Activated naive CD4-positive, alpha-beta T cell treated with anti-CD3 and anti-CD28 coated beads, Interleukin-2, amount 10 ng/mL, durations not matched to agents 7 days and 5 days (primary cell): ENCODE results near the gene ULBP2.
"Not testable (repeated sequence)": the region's sequence is repeated elsewhere in the genome, so short reads cannot be mapped to it uniquely, and the experiment has no call there.

Source experiments
- CTCF ChIA-PET: fragments of 350-600 bp; sonication (Branson Sonifier 250); formaldehyde crosslinking; loops from one replicate; lab custom pipeline; 2021; ENCODE audit warnings: antibody characterized with exemption; lab: Charles Lee
- DNase-seq: peaks from one replicate; pipeline ENCODE4 v3.0.0-alpha.2; 2020
- H3K27ac Mint-ChIP-seq: one replicate; pipeline ENCODE4 v1.8.0; 2021; ENCODE audit warnings: mild to moderate bottlenecking, moderate library complexity, mixed read lengths
- H3K27me3 Mint-ChIP-seq: one replicate; pipeline ENCODE4 v1.8.0; 2021; ENCODE audit warnings: mild to moderate bottlenecking, mixed read lengths
- H3K36me3 Mint-ChIP-seq: one replicate; pipeline ENCODE4 v1.8.0; 2021; ENCODE audit warnings: mixed read lengths
- H3K4me1 Mint-ChIP-seq: one replicate; pipeline ENCODE4 v1.8.0; 2021; ENCODE audit warnings: mixed read lengths
- H3K4me3 Mint-ChIP-seq: one replicate; pipeline ENCODE4 v1.8.0; 2021; ENCODE audit warnings: mild to moderate bottlenecking, moderate library complexity, mixed read lengths
- H3K9me3 Mint-ChIP-seq: one replicate; pipeline ENCODE4 v1.8.0; 2021; ENCODE audit warnings: mixed read lengths

Gene ULBP2

GRCh38 chr6:149903938-149904611, 37.7 kb upstream of the ULBP2 start:
- H3K27me3 Mint-ChIP-seq, result peaks cover 47% of the 10 kb centered on the region
- no peaks in the 10 kb centered on the region for H3K36me3 Mint-ChIP-seq
- H3K9me3 Mint-ChIP-seq, result peaks cover 10% of the 10 kb centered on the region
- CTCF ChIA-PET, result no interaction called here
- no peak for DNase-seq
- no peak overlapping the region for H3K27ac Mint-ChIP-seq
- no peaks in the 10 kb centered on the region for H3K4me1 Mint-ChIP-seq
- H3K4me3 Mint-ChIP-seq, result no peak overlapping the region

- Mint-ChIP-seq H3K36me3 (no peaks in the 10 kb centered on the region), H3K4me3 (no peak overlapping the region), H3K4me1 (no peaks in the 10 kb centered on the region), H3K27me3 (peaks cover 49% of the 10 kb centered on the region), H3K27ac (no peak overlapping the region), H3K9me3 (peaks cover 10% of the 10 kb centered on the region)
- CTCF ChIA-PET, result interaction anchor here (0.6 kb wide), 1 partner anchor 22 kb away, joined by 3 read pairs; no protein-coding TSS in a partner anchor
- DNase-seq, result no peak
Observed at GRCh38 chr6:149904661-149905370, 37.0 kb upstream of the ULBP2 start.

GRCh38 chr6:149905371-149905910, 36.4 kb upstream of the ULBP2 start:
- Mint-ChIP-seq H3K4me3 (no peak overlapping the region), H3K9me3 (peaks cover 10% of the 10 kb centered on the region), H3K36me3 (no peaks in the 10 kb centered on the region), H3K4me1 (no peaks in the 10 kb centered on the region), H3K27ac (no peak overlapping the region), H3K27me3 (peaks cover 50% of the 10 kb centered on the region)
- no peak for DNase-seq
- CTCF ChIA-PET, result interaction anchor here (0.6 kb wide), 1 partner anchor 23 kb away, joined by 3 read pairs; no protein-coding TSS in a partner anchor

GRCh38 chr6:149905911-149906371, 35.9 kb upstream of the ULBP2 start:
- Mint-ChIP-seq H3K9me3 (peaks cover 10% of the 10 kb centered on the region), H3K27me3 (peaks cover 48% of the 10 kb centered on the region), H3K4me3 (no peak overlapping the region), H3K4me1 (no peaks in the 10 kb centered on the region), H3K36me3 (no peaks in the 10 kb centered on the region), H3K27ac (no peak overlapping the region)
- CTCF ChIA-PET, result no interaction called here
- DNase-seq, result no peak

DNA sequence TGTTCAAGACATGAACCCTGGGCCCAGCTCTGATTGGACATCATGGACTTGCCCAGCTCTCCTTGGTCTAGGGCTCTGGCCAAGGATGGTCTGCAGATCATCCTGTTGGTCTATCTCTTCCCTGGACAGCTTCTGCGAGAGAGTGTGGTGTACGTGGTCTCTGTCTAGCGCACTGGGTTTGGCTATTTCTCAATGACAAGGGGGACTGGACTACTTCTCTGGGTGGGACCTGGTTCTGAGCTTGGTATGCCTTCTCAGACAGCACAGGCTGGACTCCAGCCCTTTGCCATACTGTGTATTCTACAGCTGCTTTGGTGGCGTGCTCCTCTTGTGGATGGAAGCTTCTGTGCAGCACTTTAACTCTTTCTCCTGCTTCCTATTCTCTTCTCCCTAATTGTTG, 35.4 kb upstream of the ULBP2 start:
- H3K27ac Mint-ChIP-seq, result no peak overlapping the region
- H3K4me1 Mint-ChIP-seq, result no peaks in the 10 kb centered on the region
- CTCF ChIA-PET, result interaction anchor here (0.8 kb wide), 1 partner anchor 67 kb away, joined by 3 read pairs; no protein-coding TSS in a partner anchor
- no peak overlapping the region for H3K4me3 Mint-ChIP-seq
- peaks cover 45% of the 10 kb centered on the region for H3K27me3 Mint-ChIP-seq
- no peak for DNase-seq
- H3K9me3 Mint-ChIP-seq, result peaks cover 10% of the 10 kb centered on the region
- no peaks in the 10 kb centered on the region for H3K36me3 Mint-ChIP-seq

GRCh38 chr6:149907317-149907716, 34.5 kb upstream of the ULBP2 start:
- Mint-ChIP-seq H3K36me3 (no peaks in the 10 kb centered on the region), H3K4me3 (no peak overlapping the region), H3K9me3 (peaks cover 10% of the 10 kb centered on the region), H3K4me1 (no peaks in the 10 kb centered on the region), H3K27ac (no peak overlapping the region), H3K27me3 (peaks cover 45% of the 10 kb centered on the region)
- CTCF ChIA-PET, result no interaction called here
- no peak for DNase-seq

DNA sequence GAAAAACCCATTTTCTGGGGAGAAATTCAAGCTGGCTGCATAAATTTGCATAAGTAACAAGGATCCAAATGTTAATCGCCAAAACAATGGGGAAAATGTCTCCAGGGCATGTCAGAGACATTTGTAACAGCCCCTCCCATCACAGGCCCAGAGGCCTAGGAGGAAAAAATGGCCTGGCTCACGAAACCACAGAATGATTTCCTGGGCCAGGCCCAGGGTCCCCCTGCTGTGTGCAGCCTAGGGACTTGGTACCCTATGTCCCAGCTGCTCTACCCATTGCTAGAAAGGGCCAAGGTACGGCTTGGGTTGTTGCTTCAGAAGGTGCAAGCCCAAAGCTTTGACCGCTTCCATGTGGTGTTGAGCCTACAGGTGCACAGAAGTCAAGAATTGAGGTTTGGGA, 33.3 kb upstream of the ULBP2 start:
- peaks cover 52% of the 10 kb centered on the region for H3K27me3 Mint-ChIP-seq
- peaks cover 10% of the 10 kb centered on the region for H3K9me3 Mint-ChIP-seq
- H3K4me1 Mint-ChIP-seq, H3K4me3 Mint-ChIP-seq, H3K36me3 Mint-ChIP-seq, DNase-seq, CTCF ChIA-PET, H3K27ac Mint-ChIP-seq: not testable (repeated sequence)

GRCh38 chr6:149909701-149910470, 31.9 kb upstream of the ULBP2 start:
- Mint-ChIP-seq H3K4me1 (no peaks in the 10 kb centered on the region), H3K36me3 (no peaks in the 10 kb centered on the region), H3K27ac (no peak overlapping the region), H3K4me3 (no peak overlapping the region), H3K9me3 (peaks cover 10% of the 10 kb centered on the region), H3K27me3 (peaks cover 53% of the 10 kb centered on the region)
- no peak for DNase-seq
- CTCF ChIA-PET, result no interaction called here

GRCh38 chr6:149910721-149911151, 31.1 kb upstream of the ULBP2 start:
- no peaks in the 10 kb centered on the region for H3K36me3 Mint-ChIP-seq
- no peak overlapping the region for H3K4me3 Mint-ChIP-seq
- peaks cover 51% of the 10 kb centered on the region for H3K27me3 Mint-ChIP-seq
- no peaks in the 10 kb centered on the region for H3K4me1 Mint-ChIP-seq
- CTCF ChIA-PET, result no interaction called here
- peaks cover 10% of the 10 kb centered on the region for H3K9me3 Mint-ChIP-seq
- no peak overlapping the region for H3K27ac Mint-ChIP-seq
- no peak for DNase-seq

DNA sequence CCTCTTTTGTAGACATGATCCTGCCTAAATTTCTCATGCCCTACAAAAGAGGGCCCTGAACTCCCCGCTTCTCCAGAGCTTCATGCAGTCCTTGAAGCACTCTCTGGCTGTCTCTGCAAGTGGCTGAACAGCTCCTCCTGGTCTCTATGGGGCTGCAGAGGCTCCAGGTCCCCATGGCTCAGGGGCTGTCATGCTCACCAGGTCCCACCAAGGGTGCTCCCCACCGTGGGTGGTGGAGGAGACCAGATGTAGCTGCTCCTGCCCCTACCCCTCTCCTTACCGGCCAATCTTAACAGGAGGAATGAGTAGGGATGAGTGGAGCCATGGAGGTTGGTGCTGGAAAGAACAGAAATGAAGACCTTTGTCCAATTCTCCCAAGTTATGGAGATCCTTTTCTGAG, 29.1 kb upstream of the ULBP2 start:
- H3K27ac Mint-ChIP-seq, H3K4me3 Mint-ChIP-seq, H3K36me3 Mint-ChIP-seq, H3K9me3 Mint-ChIP-seq, DNase-seq, H3K4me1 Mint-ChIP-seq, CTCF ChIA-PET: not testable (repeated sequence)
- peaks cover 55% of the 10 kb centered on the region for H3K27me3 Mint-ChIP-seq

DNA sequence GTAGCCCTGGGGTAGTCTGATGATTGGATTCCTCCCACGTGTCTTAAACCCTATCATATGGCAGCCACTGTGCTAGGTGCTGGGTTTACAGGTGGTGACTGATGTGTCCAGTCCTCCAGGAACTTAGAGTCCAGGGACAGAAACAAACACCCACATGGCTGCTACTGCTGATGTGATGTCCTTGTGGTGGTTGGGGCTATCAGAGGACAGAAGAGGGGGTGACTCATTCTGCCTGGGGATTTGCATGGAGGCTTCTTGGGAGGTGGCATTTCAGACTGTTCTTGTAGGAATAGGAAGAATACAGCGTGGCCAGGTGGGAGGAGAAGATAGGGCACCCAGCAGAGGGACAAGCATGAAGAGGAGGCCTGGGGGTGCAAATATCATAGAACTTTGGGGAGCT, 28.7 kb upstream of the ULBP2 start:
- no peak for DNase-seq
- H3K9me3 Mint-ChIP-seq, result peaks cover 6% of the 10 kb centered on the region
- H3K4me3 Mint-ChIP-seq, result no peak overlapping the region
- CTCF ChIA-PET, result no interaction called here
- no peaks in the 10 kb centered on the region for H3K4me1 Mint-ChIP-seq
- H3K27ac Mint-ChIP-seq, result no peak overlapping the region
- no peaks in the 10 kb centered on the region for H3K36me3 Mint-ChIP-seq
- H3K27me3 Mint-ChIP-seq, result peaks cover 59% of the 10 kb centered on the region

DNA sequence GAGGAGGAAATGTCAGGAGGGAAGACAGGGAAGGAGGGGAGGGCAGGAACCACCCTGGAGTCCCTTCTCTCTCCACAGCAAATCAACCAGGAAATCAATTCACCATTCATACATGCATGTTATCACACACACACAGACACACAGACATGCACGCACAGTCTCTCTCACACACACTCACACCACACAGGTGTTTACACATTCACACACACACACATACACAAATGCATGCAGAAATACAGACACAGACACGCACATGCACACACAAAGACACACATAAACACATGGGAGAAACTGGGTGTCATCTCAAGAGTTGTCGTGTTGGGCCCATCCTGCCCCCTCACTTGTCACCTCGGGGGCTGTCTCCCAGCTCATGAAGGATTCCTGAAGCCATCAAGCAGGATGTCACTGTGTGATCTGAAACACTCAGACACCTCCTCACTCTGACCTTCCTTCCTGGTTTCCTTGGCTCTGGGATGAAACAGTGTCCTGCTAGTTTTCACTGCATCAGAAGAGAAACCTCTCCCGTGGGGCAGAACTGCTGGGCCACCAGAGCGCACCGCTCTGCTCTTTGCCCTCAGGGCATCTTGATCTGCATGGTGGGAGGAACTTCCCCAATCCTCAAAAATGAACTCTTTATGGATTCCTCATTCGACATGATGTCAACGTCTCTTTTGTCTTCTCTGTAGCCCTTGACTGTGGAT, 28.1 kb upstream of the ULBP2 start:
- Mint-ChIP-seq H3K27ac (no peak overlapping the region), H3K4me1 (no peaks in the 10 kb centered on the region), H3K9me3 (peaks cover 3% of the 10 kb centered on the region), H3K36me3 (no peaks in the 10 kb centered on the region), H3K4me3 (no peak overlapping the region), H3K27me3 (peaks cover 64% of the 10 kb centered on the region)
- CTCF ChIA-PET, result no interaction called here
- DNase-seq, result no peak

DNA sequence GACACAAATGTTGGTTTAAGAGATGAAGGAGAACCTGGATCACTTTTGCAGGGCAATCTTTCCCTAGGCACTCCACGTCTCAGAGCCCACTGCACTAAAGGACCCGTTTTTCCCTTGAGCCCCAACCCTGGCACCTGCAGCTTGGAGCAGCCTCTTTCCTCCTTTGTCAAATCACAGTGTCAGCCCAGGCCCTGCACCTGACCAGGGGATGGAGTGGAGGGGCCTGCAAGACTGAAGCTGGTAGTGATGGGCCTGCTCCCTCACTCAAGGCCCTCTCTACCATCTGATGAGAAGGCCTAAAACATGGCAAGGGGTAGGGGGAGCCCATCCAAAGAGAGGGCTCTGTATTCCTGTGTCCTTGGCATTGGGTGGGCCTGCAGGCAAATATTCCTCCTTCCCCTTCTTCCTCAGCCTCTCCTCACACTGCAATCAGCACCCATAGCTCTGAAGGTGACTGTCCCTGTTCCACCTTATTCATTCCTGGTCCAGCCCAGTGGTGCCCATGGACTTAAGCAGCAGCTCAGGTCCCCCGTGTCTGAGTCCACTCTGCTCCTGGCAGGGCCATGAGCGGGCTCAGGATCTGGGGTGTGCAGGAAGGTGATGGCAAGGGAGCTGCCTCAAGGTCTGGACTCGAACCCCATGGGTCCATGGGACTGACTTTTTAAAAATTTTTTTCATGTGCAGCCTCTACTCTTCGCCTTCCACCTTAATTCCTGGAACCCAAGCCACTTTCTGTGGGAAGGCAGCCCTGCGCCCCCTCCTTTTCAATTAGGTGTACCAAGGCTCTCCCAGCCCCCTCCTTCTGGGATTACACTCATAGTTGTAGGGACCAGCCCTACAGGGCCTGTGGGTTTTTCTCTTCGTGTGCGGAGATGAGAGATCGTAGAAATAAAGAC, 25.6 kb upstream of the ULBP2 start:
- Mint-ChIP-seq H3K9me3 (no peaks in the 10 kb centered on the region), H3K4me3 (no peak overlapping the region), H3K27ac (no peak overlapping the region), H3K27me3 (peaks cover 63% of the 10 kb centered on the region), H3K4me1 (no peaks in the 10 kb centered on the region), H3K36me3 (no peaks in the 10 kb centered on the region)
- no peak for DNase-seq
- CTCF ChIA-PET, result interaction anchor here (0.9 kb wide), 1 partner anchor 76 kb away, joined by 3 read pairs; no protein-coding TSS in a partner anchor
